Hematopoietic multipotent progenitor cell treated with erythropoietin and hydrocortisone succinate and interleukin-3 and kit ligand, for 15 days (in vitro differentiated cells): ENCODE results near the gene SLC17A4.

ENCODE experiments used
- DNase-seq: peaks from one replicate; pipeline ENCODE4 v3.0.0-alpha.2; 2015; ENCODE audit warnings: low spot score

Gene SLC17A4

GRCh38 chr6:25815194-25815593 is 60.7 kb downstream of the SLC17A4 start:
- DNase-seq, result no peak

GRCh38 chr6:25816252-25816651 is 61.7 kb downstream of the SLC17A4 start:
- no peak for DNase-seq

- no peak for DNase-seq
These were observed 66.8 kb downstream of the SLC17A4 start for GRCh38 chr6:25821341-25821740.

GRCh38 chr6:25829375-25829774 is 74.8 kb downstream of the SLC17A4 start:
- DNase-seq, result no peak

- DNase-seq, result no peak
These were observed 75.9 kb downstream of the SLC17A4 start for GRCh38 chr6:25830458-25830857.
